Neural progenitor cell (in vitro differentiated cells): Measurements from ENCODE around the gene ARHGAP28.

Experiments used
- CTCF ChIP-seq: fragments of 200-600 bp; sonication (generic); IDR thresholded peaks from 2 replicates; pipeline ENCODE4 v1.5.1; 2017; ENCODE audit warnings: antibody characterized with exemption, mild to moderate bottlenecking
- EZH2 ChIP-seq: fragments of 200-600 bp; sonication (generic); IDR thresholded peaks from 2 replicates; pipeline ENCODE4 v1.6.1; 2017; ENCODE audit warnings: antibody characterized with exemption, mild to moderate bottlenecking, moderate library complexity
- EZH2phosphoT487 ChIP-seq: fragments of 200-600 bp; sonication (generic); IDR thresholded peaks from 2 replicates; pipeline ENCODE4 v1.6.1; 2017; ENCODE audit warnings: antibody characterized with exemption

GRCh38 chr18:6810191-6810590, 80.7 kb downstream of the ARHGAP28 start:
- TF ChIP-seq CTCF: no peak
- TF ChIP-seq EZH2: no peak
- TF ChIP-seq EZH2phosphoT487: no peak
